Superior temporal gyrus (tissue), 1 donor: ENCODE data around the gene CAMKV.
"Not testable (repeated sequence)": the region's sequence is repeated elsewhere in the genome, so short reads cannot be mapped to it uniquely, and the experiment has no call there.

Experiments
- DNase-seq: peaks from one replicate; pipeline ENCODE4 v3.0.0-alpha.2; 2016; ENCODE audit errors: extremely low spot score

CAMKV gene

DNA sequence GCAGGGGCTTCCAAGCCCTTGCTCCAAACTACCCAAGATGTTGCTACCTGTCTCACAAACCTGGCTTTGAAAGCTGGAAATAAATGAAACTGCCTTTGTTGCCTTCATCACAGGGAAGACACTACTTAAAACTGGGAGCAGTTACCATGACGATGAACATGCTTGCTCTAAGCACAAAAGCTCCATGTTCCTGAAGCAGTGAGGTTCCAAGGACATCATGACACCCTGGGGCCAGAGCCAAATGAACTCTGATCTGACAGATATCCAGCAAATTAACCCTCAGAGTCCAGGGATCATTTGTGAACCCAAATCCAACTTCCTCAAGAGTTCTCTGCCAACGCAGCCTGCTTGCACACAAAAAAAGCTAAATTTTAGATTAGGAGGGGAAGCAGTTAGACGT, 24.0 kb downstream of the CAMKV start:
- DNase-seq, result no peak

DNA sequence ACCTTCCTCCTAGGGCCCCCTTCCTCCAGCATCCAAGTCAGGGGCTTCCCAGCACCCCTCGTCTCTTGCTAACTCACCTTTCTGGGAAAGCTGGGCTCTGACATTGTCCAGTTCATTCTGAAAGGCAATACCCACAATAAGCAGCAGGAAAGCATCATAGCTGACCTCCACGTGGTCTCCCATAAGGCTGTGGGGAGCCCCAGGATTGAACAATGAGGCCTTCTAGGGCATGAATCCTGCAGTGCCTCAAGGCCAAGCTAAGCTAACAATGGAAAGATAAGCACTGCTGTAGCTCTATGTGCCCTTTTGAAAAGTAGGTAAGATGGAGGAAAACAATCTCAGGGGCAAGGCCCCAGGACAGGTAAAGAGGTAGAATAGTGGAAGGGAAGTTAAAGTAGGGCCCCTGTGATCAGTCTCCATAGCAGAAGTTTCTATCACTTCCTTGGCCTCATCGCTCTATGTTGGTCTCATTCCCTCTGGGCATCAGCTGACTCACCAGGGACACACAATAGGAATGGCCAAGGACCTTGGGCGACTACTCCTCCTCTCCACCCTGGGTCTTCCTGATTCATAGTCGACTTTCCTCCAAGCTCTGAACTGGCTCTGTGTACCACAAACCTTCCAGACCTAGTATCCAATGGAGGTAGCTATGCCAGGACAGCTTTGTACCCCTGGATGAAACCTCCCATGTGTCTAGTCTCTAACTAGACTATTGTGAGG, 25.1 kb downstream of the CAMKV start:
- DNase-seq, result no peak

DNA sequence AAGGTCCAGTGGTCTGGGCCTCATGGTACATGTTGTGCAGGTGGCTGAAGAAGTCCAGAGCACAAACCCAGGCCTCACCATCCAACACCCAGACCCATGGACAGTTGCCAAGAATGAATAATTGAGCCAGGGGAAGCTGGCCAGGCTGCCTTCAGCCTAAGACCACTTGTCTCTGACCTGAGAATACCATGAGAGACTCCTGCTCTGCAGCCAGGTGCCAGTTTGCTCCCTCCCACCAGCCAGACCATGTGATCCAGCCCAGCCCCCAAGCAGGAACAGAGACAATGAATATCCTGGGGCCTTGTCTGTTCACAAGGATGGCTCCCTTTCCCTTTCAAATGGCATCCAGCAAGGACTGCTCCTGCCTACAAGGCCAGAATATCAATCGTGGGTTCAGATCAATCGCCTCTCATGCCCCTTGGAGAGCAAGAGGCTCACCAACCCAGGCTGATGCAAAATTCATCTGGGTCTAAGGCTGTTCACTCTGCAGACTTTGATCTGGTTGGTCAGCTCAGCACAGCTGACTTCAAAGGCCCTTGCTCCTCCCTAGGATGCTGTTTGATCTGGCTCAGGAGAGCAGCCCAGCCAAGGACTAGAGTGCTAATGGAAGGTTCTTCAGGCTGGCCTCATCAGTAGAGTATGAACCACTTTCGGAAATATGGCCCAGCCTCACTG, 26.7 kb downstream of the CAMKV start:
- no peak for DNase-seq

DNA sequence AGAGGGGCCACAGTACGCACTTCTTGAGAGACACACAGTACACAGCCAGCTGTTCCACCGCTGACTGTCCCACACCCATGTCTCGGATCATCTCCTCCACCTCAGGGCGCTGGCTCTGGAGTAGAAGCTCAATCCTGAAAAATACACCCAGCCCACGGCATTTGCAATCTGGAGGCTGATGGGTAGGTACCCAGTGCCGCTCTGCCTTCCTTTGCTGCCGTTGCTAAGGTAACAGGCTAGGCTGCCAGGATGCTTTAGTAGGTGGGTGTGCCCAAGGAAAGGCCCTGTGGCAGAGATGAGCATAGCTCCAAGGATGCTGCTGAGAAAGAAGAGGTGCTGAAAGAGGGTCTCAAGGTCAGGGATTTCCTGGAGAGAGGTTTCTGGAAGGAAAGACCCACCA, 27.9 kb downstream of the CAMKV start:
- peak; percentile 55 for DNase-seq

DNA sequence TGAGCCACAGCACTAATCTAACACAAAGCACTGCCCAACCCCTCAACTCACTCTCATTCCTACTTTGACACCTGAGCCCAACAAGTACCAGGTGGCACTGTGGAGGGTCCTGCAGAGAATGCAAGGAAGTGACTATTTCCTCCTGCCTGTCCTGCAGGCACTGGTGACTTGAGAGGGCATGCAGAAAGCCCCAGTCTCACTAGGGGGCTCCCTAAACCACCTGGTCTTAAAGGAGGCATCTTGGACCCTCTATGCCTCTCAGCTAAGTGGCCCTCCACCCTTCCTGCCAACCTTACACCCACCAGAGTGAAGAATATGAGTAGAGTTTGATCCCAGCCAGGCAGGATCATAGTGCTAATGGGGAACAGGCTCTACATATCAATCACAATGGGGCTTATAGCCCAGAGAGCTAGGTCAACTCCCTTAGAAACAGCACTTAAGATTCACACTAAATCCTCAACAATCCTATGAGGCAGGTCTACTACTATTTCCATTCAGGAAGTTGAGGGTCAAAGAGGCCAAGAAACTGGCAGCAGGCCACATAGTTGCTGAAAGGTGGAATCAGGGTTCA, 28.5 kb downstream of the CAMKV start:
- DNase-seq, result no peak

DNA sequence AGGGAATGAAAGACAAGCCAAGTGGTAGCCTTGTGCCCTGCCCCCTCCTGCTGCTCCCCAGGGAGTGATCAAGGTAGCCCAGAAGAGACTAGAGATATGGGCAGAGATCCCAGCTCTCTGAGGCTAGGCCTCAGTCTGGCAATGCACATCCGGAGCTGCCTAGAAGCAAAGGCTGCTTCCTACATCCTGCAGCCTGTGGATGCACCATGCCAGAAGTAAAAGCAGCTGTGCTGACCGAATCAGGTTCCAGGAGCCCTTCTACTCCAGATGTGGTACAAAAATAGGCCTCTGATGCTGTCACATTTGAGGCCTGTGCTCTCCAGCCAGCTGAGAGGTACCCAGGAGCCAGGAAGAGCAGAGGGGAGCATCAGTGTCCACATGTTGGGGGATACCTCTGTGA, 29.3 kb downstream of the CAMKV start:
- DNase-seq, result no peak

DNA sequence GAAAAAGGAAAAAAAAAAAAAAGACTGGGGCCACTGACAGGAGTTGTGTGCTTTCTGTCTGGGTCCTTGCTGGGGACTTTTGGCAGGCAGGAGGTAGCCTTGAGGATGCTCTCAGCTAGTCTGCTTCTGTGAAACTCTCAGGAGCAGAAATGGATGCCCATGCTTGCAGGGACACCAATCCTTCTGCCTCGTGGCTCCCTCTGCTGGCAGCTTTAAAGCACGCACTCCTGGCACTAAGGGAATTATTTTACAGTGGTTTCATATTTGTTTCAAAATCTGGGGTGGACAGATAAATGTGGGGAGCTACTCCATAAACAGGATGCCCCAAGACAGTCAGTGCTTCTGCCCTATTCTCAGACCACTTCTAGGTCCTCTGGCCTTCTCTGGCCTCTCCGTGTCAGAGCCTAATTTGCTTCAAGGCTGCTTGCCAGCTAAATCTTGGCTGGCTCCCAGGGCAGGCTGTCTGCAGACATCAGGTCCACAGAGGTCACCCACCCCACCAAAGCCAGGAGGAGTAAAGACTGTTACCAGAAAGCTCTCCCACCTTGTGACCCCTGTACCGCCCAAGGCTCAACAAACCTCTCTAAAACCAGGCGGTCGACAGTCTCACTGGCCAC, 30.4 kb downstream of the CAMKV start:
- peak; percentile 93 for DNase-seq

DNA sequence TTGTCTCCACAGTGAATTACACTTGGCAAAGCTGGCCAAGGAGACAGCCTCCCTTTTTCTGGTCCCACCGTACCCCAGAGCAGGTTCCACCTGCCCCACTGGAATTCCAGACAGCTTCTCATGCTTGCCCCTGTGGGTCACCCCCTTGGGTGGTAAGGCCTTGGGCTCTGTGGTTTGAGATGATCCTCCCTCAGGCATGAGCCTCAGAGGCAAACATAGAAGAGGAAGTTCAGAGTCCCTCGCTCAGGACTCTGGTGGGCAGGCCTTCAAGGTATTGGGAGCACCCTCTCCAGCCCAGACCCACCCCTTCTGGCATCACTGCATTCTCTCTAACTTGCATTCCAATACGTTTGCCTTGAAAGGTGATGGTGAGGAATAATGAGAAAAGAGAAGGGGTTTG, 38.4 kb downstream of the CAMKV start:
- no peak for DNase-seq

DNA sequence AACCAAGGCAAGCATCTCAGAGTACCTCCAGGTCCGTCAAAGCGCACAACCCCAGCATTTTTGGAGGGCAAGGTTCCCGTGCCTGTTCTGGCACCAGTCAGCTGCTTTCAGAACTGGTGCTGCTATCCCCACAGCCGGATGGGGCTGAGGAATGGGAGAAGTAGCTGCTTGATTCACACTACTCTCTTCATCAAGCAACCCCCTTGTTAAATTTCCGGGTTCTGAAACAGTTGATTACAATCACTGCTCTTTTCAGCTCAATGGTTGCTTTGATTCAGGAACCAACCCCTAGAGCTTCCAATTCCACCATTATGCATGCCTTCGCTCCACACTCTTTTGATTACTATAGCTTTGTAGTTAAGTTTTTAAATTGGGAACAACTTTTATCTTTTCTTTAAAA, 43.7 kb downstream of the CAMKV start:
- no peak for DNase-seq

DNA sequence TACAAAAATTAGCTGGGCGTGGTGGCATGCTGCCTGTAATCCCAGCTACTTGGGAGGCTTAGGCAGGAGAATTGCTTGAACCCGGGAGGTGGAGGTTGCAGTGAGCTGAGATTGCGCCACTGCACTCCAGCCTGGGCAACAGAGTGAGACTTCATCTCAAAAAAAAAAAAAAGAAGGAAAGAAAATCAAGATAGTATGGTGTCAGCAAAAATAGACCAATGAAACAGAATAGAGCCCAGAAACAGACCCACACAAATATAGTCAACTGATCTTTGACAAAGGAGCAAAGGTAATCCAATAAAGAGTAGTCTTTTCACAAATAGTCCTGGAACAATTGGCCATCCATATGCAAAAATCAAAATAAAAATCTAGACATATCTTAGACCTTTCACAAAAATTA, 46.6 kb downstream of the CAMKV start:
- not testable (repeated sequence) for DNase-seq

DNA sequence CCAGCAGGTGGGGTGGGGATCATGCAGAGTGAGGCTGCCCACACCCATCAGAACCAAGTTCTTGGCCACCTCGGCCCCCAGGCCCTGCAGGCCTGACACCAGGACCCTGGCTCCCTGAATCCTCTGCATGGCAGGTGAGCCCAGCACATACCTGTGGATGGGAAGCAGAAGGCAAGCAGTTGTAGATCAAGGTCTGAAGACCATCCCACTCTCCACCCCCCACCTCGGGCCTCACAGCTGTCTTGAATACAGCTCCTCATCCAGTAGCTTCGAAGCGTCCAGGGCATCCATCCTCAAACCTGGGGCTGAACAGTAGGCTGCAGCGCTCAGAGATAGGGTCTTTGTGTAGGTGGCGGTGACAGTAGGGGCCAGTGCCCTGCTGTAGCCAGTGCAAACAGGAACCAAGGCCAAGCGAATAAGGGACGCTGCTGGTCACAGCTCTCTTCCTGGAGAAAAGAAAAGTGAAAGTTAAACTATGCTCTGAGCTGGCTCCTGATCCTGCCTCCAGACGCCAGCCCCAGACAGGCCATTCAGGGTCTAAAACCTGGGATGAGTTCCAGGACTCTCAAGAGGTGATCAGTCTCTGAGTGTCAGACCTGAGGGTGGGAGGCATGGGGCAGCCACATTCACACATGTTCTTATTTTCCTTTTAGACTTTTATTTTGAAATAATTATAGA, 56.1 kb downstream of the CAMKV start, which contains the start of gene UBA7:
TSS of gene UBA7 (minus strand) at position 457 of the 678 bp plus-strand sequence. CDS start at position 291, 166 bp downstream.
- peak; percentile 27 for DNase-seq

DNA sequence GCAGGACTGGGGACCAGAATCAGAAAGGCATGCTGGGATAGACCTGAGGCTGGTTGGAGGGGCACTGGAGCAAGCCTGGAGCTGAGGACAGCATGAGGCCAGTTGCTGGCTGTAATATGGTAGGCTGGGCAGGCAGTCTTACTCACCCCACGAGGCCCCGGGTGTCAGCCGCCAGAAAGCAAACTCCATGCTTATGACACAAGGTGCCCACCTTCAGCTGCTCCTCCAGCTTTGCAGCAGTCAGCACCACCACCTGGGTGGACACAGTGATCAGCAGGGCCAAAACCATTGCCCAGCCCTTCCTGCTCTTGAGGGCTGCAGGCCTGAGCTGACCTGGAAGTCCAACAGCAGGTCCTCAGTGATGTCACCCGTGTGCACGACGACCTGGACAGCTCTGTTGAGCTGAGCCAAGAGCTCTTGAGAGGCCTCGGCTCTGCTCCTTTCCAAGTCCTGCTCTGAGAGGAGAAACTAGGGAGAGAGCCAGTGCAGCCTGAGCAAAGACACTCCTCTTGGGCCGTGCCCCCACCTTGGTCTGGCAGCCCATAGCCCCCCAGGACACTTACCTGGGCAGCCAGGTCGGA, 56.7 kb downstream of the CAMKV start:
- DNase-seq, result no peak
